Astrocyte (in vitro differentiated cells and primary cell): ENCODE data around the gene FLRT1. TPM values are rescaled to one million over a fixed set of nuclear protein-coding genes. Genes with fewer than 3 reads are reported as not detected.

Experiments used
- DNase-seq: peaks from one replicate; pipeline ENCODE4 v3.0.0-alpha.2; 2010; ENCODE audit warnings: low read depth
- FAIRE-seq: peaks from 2 replicates; lab custom pipeline; 2011; peaks lifted over from hg19 to GRCh38; lab: Jason Lieb, UNC
- H2AFZ ChIP-seq: 2 replicates; pipeline ENCODE4 v1.6.0; 2012; ENCODE audit warnings: low read depth, low read length, inconsistent platforms
- H3K27ac ChIP-seq: 2 replicates; pipeline ENCODE4 v1.5.1; 2011; ENCODE audit warnings: low read depth, low read length, inconsistent platforms
- H3K27me3 ChIP-seq: 2 replicates; pipeline ENCODE4 v1.6.0; 2011; ENCODE audit warnings: low read length, inconsistent platforms; ENCODE audit not compliant: insufficient read depth
- H3K36me3 ChIP-seq: 2 replicates; pipeline ENCODE4 v1.5.1; 2011; ENCODE audit warnings: low read length, inconsistent platforms; ENCODE audit not compliant: insufficient read depth
- H3K4me1 ChIP-seq: 2 replicates; pipeline ENCODE4 v1.5.1; 2011; ENCODE audit warnings: low read length, inconsistent platforms; ENCODE audit not compliant: insufficient read depth
- H3K4me2 ChIP-seq: 2 replicates; pipeline ENCODE4 v1.6.0; 2012; ENCODE audit warnings: low read length, inconsistent platforms
- H3K4me3 ChIP-seq: 2 replicates; pipeline ENCODE4 v1.5.1; 2011; ENCODE audit warnings: low read depth, mild to moderate bottlenecking, low read length, inconsistent platforms; ENCODE audit not compliant: insufficient read depth
- H3K79me2 ChIP-seq: 2 replicates; pipeline ENCODE4 v1.6.0; 2012; ENCODE audit warnings: mild to moderate bottlenecking, low read length, inconsistent platforms; ENCODE audit not compliant: insufficient read depth
- H3K9ac ChIP-seq: 2 replicates; pipeline ENCODE4 v1.6.0; 2012; ENCODE audit warnings: mild to moderate bottlenecking, low read length, inconsistent platforms
- H3K9me3 ChIP-seq: 2 replicates; pipeline ENCODE4 v1.5.1; 2012; ENCODE audit warnings: low read depth, mild to moderate bottlenecking, low read length, inconsistent platforms; ENCODE audit not compliant: insufficient read depth
- H4K20me1 ChIP-seq: 2 replicates; pipeline ENCODE4 v1.6.0; 2012; ENCODE audit warnings: low read length, inconsistent platforms; ENCODE audit not compliant: insufficient read depth
- H3K27ac Mint-ChIP-seq: one replicate; pipeline ENCODE4 v1.8.0; 2021; ENCODE audit warnings: mild to moderate bottlenecking, mixed read lengths; ENCODE audit not compliant: unreplicated experiment
- H3K27me3 Mint-ChIP-seq: one replicate; pipeline ENCODE4 v1.8.0; 2021; ENCODE audit warnings: low read depth, mixed read lengths; ENCODE audit not compliant: unreplicated experiment
- H3K36me3 Mint-ChIP-seq: one replicate; pipeline ENCODE4 v1.8.0; 2021; ENCODE audit warnings: low read depth, mixed read lengths; ENCODE audit not compliant: unreplicated experiment
- H3K4me1 Mint-ChIP-seq: one replicate; pipeline ENCODE4 v1.8.0; 2021; ENCODE audit warnings: low read depth, mixed read lengths; ENCODE audit not compliant: unreplicated experiment
- H3K4me3 Mint-ChIP-seq: one replicate; pipeline ENCODE4 v1.8.0; 2021; ENCODE audit warnings: mild to moderate bottlenecking, moderate library complexity, mixed read lengths; ENCODE audit not compliant: unreplicated experiment
- H3K9me3 Mint-ChIP-seq: one replicate; pipeline ENCODE4 v1.8.0; 2021; ENCODE audit warnings: mild to moderate bottlenecking, mixed read lengths; ENCODE audit not compliant: unreplicated experiment
- CTCF ChIP-seq: IDR thresholded peaks from 2 replicates; pipeline ENCODE4 v1.5.1; 2011; ENCODE audit warnings: low read depth, mild to moderate bottlenecking, inconsistent platforms, low read length, moderate library complexity; ENCODE audit not compliant: insufficient read depth
- EZH2 ChIP-seq: IDR thresholded peaks from 2 replicates; pipeline ENCODE4 v1.6.1; 2012; ENCODE audit warnings: mild to moderate bottlenecking, low read length, inconsistent platforms; ENCODE audit not compliant: insufficient read depth
- total RNA-seq: library from RNA; stranded (reverse); gene quantifications from 2 replicates; pipeline ENCODE4 v1.2.1, GENCODE V29; 2021

FLRT1 gene
- total RNA-seq, 1 donor from 2014 or later: 0.20 TPM

GRCh38 chr11:64032050-64032449 is 3.7 kb upstream of the FLRT1 start:
- Mint-ChIP-seq H3K9me3 (peaks cover under 1% of the 10 kb centered on the region), H3K4me3 (no peak overlapping the region), H3K27ac (no peak overlapping the region), H3K4me1 (peaks cover 15% of the 10 kb centered on the region), H3K36me3 (no peaks in the 10 kb centered on the region), H3K27me3 (peaks cover 36% of the 10 kb centered on the region)
- H3K79me2 ChIP-seq: no peaks in the 10 kb centered on the region
- DNase-seq (no peak), FAIRE-seq (no peak)
- peaks cover 11% of the 10 kb centered on the region for H3K27me3 ChIP-seq
- H3K36me3 ChIP-seq: no peaks in the 10 kb centered on the region
- H3K4me1 ChIP-seq: peaks cover 7% of the 10 kb centered on the region
- H2AFZ ChIP-seq: no peak overlapping the region
- H3K9me3 ChIP-seq: no peaks in the 10 kb centered on the region
- TF ChIP-seq CTCF (no peak), EZH2 (no peak)
- no peak overlapping the region for H3K27ac ChIP-seq
- peaks cover 7% of the 10 kb centered on the region for H4K20me1 ChIP-seq
- no peak overlapping the region for H3K9ac ChIP-seq
- H3K4me3 ChIP-seq: no peak overlapping the region
- no peak overlapping the region for H3K4me2 ChIP-seq

- H3K4me1 Mint-ChIP-seq: peaks cover 10% of the 10 kb centered on the region
- no peak overlapping the region for H3K4me2 ChIP-seq
- H3K27ac Mint-ChIP-seq: peak overlapping the region; percentile 47
Observed at GRCh38 chr11:64034411-64034811, 1.3 kb upstream of the FLRT1 start.

More at GRCh38 chr11:64034411-64034811, 1.3 kb upstream of the FLRT1 start:
- H3K9me3 Mint-ChIP-seq: no peaks in the 10 kb centered on the region
- no peak overlapping the region for H3K27ac ChIP-seq
- DNase-seq (no peak), FAIRE-seq (no peak)
- H3K36me3 ChIP-seq: no peaks in the 10 kb centered on the region
- H3K4me3 Mint-ChIP-seq: peak overlapping the region; percentile 58
- H3K27me3 Mint-ChIP-seq: peaks cover 43% of the 10 kb centered on the region
- no peaks in the 10 kb centered on the region for H3K9me3 ChIP-seq
- H3K4me3 ChIP-seq: no peak overlapping the region
- H3K4me1 ChIP-seq: peaks cover 2% of the 10 kb centered on the region
- H3K9ac ChIP-seq: no peak overlapping the region
- H3K79me2 ChIP-seq: no peaks in the 10 kb centered on the region
- no peaks in the 10 kb centered on the region for H3K36me3 Mint-ChIP-seq
- peaks cover 7% of the 10 kb centered on the region for H4K20me1 ChIP-seq
- no peak overlapping the region for H2AFZ ChIP-seq
- peaks cover 11% of the 10 kb centered on the region for H3K27me3 ChIP-seq
- TF ChIP-seq CTCF (no peak), EZH2 (no peak)
